ENCODE results near the gene VPS50. TPM values are rescaled to one million over a fixed set of nuclear protein-coding genes. Genes with fewer than 3 reads are reported as not detected.

Gene VPS50
- total RNA-seq, 1 experiment from 2014 or later = 9.2 TPM

DNA sequence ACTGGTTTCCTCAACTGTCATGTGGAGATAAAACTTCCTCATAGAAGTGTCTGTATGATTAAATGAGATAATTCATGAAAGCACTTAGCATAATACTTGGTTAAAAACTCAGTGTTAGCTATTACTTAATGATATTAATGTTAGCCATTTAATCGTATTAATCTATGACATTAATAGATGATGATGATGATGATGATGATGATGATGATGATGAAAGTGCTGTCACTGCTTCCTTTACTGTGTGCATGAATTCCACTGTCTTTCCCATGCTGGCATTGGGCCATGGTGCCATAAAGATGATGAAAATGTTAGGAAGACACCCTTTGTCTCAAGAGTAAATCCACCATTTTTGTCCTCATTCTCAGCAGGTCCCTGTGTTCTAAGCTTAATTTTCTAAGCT lies 75.8 kb downstream of the VPS50 start:
- ChIA-PET POLR2A (no interaction called here), CTCF (no interaction called here)
- TF ChIP-seq NFATC4 (CRISPR knock-in tag; IDR thresholded peaks at IDR 0.05) (no peak), CTCF (IDR thresholded peaks at IDR 0.05) (no peak), ZNF416 (CRISPR knock-in tag; IDR thresholded peaks at IDR 0.05) (no peak), EMX1 (CRISPR knock-in tag; IDR thresholded peaks at IDR 0.05) (no peak), NFE2L1 (CRISPR knock-in tag; IDR thresholded peaks at IDR 0.05) (no peak), SMAD3 (CRISPR knock-in tag; IDR thresholded peaks at IDR 0.05; ENCODE audit: borderline replicate concordance) (no peak), MXD4 (CRISPR knock-in tag; IDR thresholded peaks at IDR 0.05; ENCODE audit: borderline replicate concordance) (no peak), RELA (CRISPR knock-in tag; IDR thresholded peaks at IDR 0.05; ENCODE audit: borderline replicate concordance) (no peak), ZNF425 (CRISPR knock-in tag; conservative IDR thresholded peaks at IDR 0.05) (no peak), NR2C2 (CRISPR knock-in tag; IDR thresholded peaks at IDR 0.05) (no peak), SP1 (CRISPR knock-in tag; conservative IDR thresholded peaks at IDR 0.05) (no peak), GRHL2 (CRISPR knock-in tag; IDR thresholded peaks at IDR 0.05; ENCODE audit: insufficient replicate concordance, severe bottlenecking) (no peak), ATF2 (CRISPR knock-in tag; IDR thresholded peaks at IDR 0.05; ENCODE audit: borderline replicate concordance, low read depth) (no peak), KAT7 (CRISPR knock-in tag; IDR thresholded peaks at IDR 0.05; ENCODE audit: borderline replicate concordance) (no peak), GTF2I (CRISPR knock-in tag; conservative IDR thresholded peaks at IDR 0.05) (no peak)
- TF ChIP-seq, protein P1, sequence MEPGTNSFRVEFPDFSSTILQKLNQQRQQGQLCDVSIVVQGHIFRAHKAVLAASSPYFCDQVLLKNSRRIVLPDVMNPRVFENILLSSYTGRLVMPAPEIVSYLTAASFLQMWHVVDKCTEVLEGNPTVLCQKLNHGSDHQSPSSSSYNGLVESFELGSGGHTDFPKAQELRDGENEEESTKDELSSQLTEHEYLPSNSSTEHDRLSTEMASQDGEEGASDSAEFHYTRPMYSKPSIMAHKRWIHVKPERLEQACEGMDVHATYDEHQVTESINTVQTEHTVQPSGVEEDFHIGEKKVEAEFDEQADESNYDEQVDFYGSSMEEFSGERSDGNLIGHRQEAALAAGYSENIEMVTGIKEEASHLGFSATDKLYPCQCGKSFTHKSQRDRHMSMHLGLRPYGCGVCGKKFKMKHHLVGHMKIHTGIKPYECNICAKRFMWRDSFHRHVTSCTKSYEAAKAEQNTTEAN (CRISPR knock-in tag; IDR thresholded peaks at IDR 0.05) = no peak
- TF ChIP-seq, protein P2, sequence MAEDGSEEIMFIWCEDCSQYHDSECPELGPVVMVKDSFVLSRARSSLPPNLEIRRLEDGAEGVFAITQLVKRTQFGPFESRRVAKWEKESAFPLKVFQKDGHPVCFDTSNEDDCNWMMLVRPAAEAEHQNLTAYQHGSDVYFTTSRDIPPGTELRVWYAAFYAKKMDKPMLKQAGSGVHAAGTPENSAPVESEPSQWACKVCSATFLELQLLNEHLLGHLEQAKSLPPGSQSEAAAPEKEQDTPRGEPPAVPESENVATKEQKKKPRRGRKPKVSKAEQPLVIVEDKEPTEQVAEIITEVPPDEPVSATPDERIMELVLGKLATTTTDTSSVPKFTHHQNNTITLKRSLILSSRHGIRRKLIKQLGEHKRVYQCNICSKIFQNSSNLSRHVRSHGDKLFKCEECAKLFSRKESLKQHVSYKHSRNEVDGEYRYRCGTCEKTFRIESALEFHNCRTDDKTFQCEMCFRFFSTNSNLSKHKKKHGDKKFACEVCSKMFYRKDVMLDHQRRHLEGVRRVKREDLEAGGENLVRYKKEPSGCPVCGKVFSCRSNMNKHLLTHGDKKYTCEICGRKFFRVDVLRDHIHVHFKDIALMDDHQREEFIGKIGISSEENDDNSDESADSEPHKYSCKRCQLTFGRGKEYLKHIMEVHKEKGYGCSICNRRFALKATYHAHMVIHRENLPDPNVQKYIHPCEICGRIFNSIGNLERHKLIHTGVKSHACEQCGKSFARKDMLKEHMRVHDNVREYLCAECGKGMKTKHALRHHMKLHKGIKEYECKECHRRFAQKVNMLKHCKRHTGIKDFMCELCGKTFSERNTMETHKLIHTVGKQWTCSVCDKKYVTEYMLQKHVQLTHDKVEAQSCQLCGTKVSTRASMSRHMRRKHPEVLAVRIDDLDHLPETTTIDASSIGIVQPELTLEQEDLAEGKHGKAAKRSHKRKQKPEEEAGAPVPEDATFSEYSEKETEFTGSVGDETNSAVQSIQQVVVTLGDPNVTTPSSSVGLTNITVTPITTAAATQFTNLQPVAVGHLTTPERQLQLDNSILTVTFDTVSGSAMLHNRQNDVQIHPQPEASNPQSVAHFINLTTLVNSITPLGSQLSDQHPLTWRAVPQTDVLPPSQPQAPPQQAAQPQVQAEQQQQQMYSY (CRISPR knock-in tag; IDR thresholded peaks at IDR 0.05) = no peak
- TF ChIP-seq, protein P3, sequence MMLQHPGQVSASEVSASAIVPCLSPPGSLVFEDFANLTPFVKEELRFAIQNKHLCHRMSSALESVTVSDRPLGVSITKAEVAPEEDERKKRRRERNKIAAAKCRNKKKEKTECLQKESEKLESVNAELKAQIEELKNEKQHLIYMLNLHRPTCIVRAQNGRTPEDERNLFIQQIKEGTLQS (CRISPR knock-in tag; conservative IDR thresholded peaks at IDR 0.05) = no peak
- no peaks in the 10 kb centered on the region for H3K9me3 Mint-ChIP-seq
- H3K27ac Mint-ChIP-seq = no peak overlapping the region
- H3K4me3 Mint-ChIP-seq = no peak overlapping the region
- H3K36me3 Mint-ChIP-seq = no peaks in the 10 kb centered on the region
- DNase-seq (ENCODE audit: low spot score) = no peak
- ATAC-seq = no peak
- H3K4me1 Mint-ChIP-seq = no peaks in the 10 kb centered on the region
- no peaks in the 10 kb centered on the region for H3K27me3 Mint-ChIP-seq (ENCODE audit: low read depth)
